CD4-positive, alpha-beta T cell (primary cell): ENCODE measurements around the gene FNDC7. TPM values are rescaled to one million over a fixed set of nuclear protein-coding genes. Genes with fewer than 3 reads are reported as not detected.

Source experiments
- ATAC-seq: fragments of 200-7000 bp; cut with Tn5 transposase; one replicate; pipeline ENCODE4 v1.10.0; 2022; ENCODE audit warnings: mild to moderate bottlenecking; ENCODE audit not compliant: poor library complexity
- CTCF ChIA-PET: fragments of 350-600 bp; sonication (Branson Sonifier 250); formaldehyde crosslinking; loops from one replicate; lab custom pipeline; 2021; ENCODE audit warnings: antibody characterized with exemption, inconsistent platforms; lab: Charles Lee
- POLR2A ChIA-PET: fragments of 350-600 bp; sonication (Branson Sonifier 250); formaldehyde crosslinking; loops from one replicate; lab custom pipeline; 2021; ENCODE audit warnings: antibody characterized with exemption, inconsistent platforms; lab: Charles Lee
- DNase-seq, 14 experiments: peaks; one replicate each; pipeline ENCODE4 v3.0.0-alpha.2; 2013 to 2020; ENCODE audit warnings: mixed read lengths in 2 of 14
- H3K27ac ChIP-seq, 2 donors: one replicate each; pipeline versions ENCODE4 v1.5.1 to v1.7.0; 2013; ENCODE audit warnings: low read length in 2 of 2, low read depth in 1 of 2, mild to moderate bottlenecking in 1 of 2
- H3K27me3 ChIP-seq, 2 experiments: 1 replicate in 1 of 2; 2 replicates in 1 of 2; pipeline versions ENCODE4 v1.6.1 to v1.7.0; 2013; ENCODE audit warnings: low read length in 2 of 2, control low read depth in 1 of 2, mild to moderate bottlenecking in 1 of 2, moderate library complexity in 1 of 2; ENCODE audit not compliant: insufficient read depth in 2 of 2, control insufficient read depth in 1 of 2
- H3K36me3 ChIP-seq: one replicate; pipeline ENCODE4 v1.6.1; 2013; ENCODE audit warnings: low read length, control low read depth; ENCODE audit not compliant: insufficient read depth
- H3K4me1 ChIP-seq: one replicate; pipeline ENCODE4 v1.6.1; 2013; ENCODE audit warnings: low read length, control low read depth; ENCODE audit not compliant: insufficient read depth
- H3K4me3 ChIP-seq: one replicate; pipeline ENCODE4 v1.5.1; 2013; ENCODE audit warnings: mild to moderate bottlenecking, low read length, moderate library complexity
- H3K9me3 ChIP-seq, 2 experiments: 1 replicate in 1 of 2; 2 replicates in 1 of 2; pipeline versions ENCODE4 v1.6.1 to v1.7.0; 2013; ENCODE audit warnings: low read length in 2 of 2, mild to moderate bottlenecking in 2 of 2, control low read depth in 1 of 2, moderate library complexity in 1 of 2; ENCODE audit not compliant: control insufficient read depth in 1 of 2, insufficient read depth in 1 of 2
- H3K27ac Mint-ChIP-seq: one replicate; pipeline ENCODE4 v1.8.0; 2020; ENCODE audit warnings: mixed read lengths
- H3K27me3 Mint-ChIP-seq: one replicate; pipeline ENCODE4 v1.8.0; 2021; ENCODE audit warnings: mixed read lengths
- H3K36me3 Mint-ChIP-seq: one replicate; pipeline ENCODE4 v1.8.0; 2021; ENCODE audit warnings: low read depth, mixed read lengths
- H3K4me1 Mint-ChIP-seq: one replicate; pipeline ENCODE4 v1.8.0; 2021; ENCODE audit warnings: low read depth, mixed read lengths
- H3K4me3 Mint-ChIP-seq: one replicate; pipeline ENCODE4 v1.8.0; 2020; ENCODE audit warnings: mild to moderate bottlenecking, mixed read lengths
- H3K9me3 Mint-ChIP-seq: one replicate; pipeline ENCODE4 v1.8.0; 2020; ENCODE audit warnings: mixed read lengths
- intact Hi-C, 2 experiments: fragments of 100-400 bp; cut with DNase I in 1 of 2; cut with micrococcal nuclease in 1 of 2; formaldehyde crosslinking; loops; one replicate each; pipeline versions ENCODE4 v1.15.1 to v1.9.0; 2023 to 2025; cut with DNase I, micrococcal nuclease
- total RNA-seq, 174 experiments: library from RNA in 2 of 174; stranded (reverse) in 2 of 174; gene quantifications; one replicate each; pipeline ENCODE4 v1.2.3 and lab custom pipeline; 2021 to 2026
- TF ChIP-seq, protein P1 (sequence below): fragments of 200-600 bp; IDR thresholded peaks from one replicate; pipeline ENCODE4 v1.8.0; 2022; ENCODE audit warnings: antibody characterized with exemption, mild to moderate bottlenecking

Gene FNDC7
- total RNA-seq, 2 experiments from 2014 or later = 0.19 to 0.42 TPM

DNA sequence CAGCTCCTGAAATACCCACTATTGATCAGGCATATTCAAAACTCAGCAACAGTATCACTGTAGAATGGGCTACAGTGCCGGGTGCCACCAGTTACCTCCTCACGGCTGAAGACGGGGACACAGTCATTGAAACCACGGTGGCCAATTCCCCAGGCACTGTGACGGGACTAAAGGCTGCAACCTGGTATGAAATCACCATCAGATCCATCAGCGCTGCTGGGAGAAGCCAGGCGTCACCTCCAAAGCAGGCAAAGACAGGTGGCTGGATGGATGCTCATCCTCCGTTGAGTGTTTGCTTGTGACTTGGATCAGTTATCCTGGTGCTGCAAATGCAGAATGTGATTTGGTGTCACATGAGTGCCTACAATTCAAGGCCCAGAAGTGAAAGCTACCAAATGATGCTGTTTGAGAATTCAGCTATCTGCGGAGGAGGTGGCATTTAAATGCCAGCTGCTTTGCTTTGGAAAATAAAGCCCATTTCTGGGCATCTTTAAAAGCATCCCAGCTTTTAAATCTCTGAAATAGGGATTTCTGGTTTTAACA, 5.1 kb downstream of the FNDC7 start:
- H3K4me1 Mint-ChIP-seq = no peaks in the 10 kb centered on the region
- H3K9me3 ChIP-seq = no peaks in the 10 kb centered on the region
- no peaks in the 10 kb centered on the region for H3K9me3 Mint-ChIP-seq
- TF ChIP-seq, protein P1, sequence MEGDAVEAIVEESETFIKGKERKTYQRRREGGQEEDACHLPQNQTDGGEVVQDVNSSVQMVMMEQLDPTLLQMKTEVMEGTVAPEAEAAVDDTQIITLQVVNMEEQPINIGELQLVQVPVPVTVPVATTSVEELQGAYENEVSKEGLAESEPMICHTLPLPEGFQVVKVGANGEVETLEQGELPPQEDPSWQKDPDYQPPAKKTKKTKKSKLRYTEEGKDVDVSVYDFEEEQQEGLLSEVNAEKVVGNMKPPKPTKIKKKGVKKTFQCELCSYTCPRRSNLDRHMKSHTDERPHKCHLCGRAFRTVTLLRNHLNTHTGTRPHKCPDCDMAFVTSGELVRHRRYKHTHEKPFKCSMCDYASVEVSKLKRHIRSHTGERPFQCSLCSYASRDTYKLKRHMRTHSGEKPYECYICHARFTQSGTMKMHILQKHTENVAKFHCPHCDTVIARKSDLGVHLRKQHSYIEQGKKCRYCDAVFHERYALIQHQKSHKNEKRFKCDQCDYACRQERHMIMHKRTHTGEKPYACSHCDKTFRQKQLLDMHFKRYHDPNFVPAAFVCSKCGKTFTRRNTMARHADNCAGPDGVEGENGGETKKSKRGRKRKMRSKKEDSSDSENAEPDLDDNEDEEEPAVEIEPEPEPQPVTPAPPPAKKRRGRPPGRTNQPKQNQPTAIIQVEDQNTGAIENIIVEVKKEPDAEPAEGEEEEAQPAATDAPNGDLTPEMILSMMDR = no peak
- no peaks in the 10 kb centered on the region for H3K36me3 Mint-ChIP-seq
- no peak for ATAC-seq
- ChIA-PET POLR2A (no interaction called here), CTCF (interaction anchor here (1.1 to 1.3 kb wide), 2 partner anchors 12 to 158 kb away, joined by 3 to 4 read pairs; partner anchors contain the start of gene EEIG2)
- no peak overlapping the region for H3K4me3 Mint-ChIP-seq
- no peaks in the 10 kb centered on the region for H3K36me3 ChIP-seq
- H3K27me3 ChIP-seq = no peaks in the 10 kb centered on the region
- H3K27me3 Mint-ChIP-seq = peaks cover 8% of the 10 kb centered on the region
- no peak for DNase-seq
- H3K27ac ChIP-seq = no peak overlapping the region
- intact Hi-C loops = no loop called here
- no peaks in the 10 kb centered on the region for H3K4me1 ChIP-seq
- no peak overlapping the region for H3K27ac Mint-ChIP-seq
- H3K4me3 ChIP-seq = no peak overlapping the region

DNA sequence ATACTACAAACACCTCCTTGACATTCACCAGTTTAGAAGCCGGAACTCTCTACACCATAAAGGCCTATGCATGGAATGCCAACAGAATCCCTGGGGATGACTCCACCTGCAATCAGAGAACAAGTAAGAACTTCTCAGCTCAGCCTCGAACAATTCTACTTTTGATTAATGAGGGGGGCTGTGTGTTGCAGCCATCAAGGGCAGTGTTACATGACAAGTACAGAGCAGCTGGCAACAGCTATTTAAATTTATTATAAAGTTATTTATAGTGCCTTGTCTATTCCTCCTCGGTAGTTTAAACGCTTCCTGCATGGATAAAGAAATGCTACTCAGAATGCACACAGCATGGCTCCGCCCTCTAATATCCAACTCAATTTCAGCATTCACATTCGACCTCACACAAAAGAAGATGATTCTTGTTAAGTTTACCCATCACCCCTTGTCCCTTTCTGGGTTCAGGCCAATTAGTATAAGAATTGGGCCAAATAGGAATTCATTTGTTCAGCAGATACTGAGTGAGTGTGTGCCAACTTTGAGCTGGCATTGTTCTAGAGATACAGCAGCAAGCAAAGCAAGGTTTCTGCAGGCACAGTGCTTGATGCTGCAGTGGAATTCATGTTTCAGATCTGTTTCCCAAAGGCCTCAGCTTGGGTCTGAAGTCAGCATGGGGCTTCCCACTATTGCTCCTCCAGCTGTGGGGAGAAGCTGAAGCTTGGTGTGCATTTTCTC, 6.4 kb downstream of the FNDC7 start:
- Histone ChIP-seq H3K27ac (no peak overlapping the region), H3K9me3 (no peaks in the 10 kb centered on the region), H3K4me1 (no peaks in the 10 kb centered on the region), H3K27me3 (no peaks in the 10 kb centered on the region), H3K36me3 (no peaks in the 10 kb centered on the region), H3K4me3 (no peak overlapping the region)
- H3K9me3 Mint-ChIP-seq = no peaks in the 10 kb centered on the region
- no peaks in the 10 kb centered on the region for H3K36me3 Mint-ChIP-seq
- CTCF ChIA-PET = interaction anchor here (0.6 to 0.7 kb wide), 2 partner anchors 90 to 193 kb away, joined by 3 read pairs; no protein-coding TSS in a partner anchor
- no peak overlapping the region for H3K4me3 Mint-ChIP-seq
- intact Hi-C loops = no loop called here
- no peak overlapping the region for H3K27ac Mint-ChIP-seq
- DNase-seq = no peak
- ATAC-seq = no peak
- no peaks in the 10 kb centered on the region for H3K4me1 Mint-ChIP-seq
- H3K27me3 Mint-ChIP-seq = peaks cover 8% of the 10 kb centered on the region
- TF ChIP-seq, protein P1 = no peak
- POLR2A ChIA-PET = interaction anchor here (1.3 kb wide), 2 partner anchors 14 to 27 kb away, joined by 3 to 4 read pairs; partner anchors contain the start of gene PRPF38B

DNA sequence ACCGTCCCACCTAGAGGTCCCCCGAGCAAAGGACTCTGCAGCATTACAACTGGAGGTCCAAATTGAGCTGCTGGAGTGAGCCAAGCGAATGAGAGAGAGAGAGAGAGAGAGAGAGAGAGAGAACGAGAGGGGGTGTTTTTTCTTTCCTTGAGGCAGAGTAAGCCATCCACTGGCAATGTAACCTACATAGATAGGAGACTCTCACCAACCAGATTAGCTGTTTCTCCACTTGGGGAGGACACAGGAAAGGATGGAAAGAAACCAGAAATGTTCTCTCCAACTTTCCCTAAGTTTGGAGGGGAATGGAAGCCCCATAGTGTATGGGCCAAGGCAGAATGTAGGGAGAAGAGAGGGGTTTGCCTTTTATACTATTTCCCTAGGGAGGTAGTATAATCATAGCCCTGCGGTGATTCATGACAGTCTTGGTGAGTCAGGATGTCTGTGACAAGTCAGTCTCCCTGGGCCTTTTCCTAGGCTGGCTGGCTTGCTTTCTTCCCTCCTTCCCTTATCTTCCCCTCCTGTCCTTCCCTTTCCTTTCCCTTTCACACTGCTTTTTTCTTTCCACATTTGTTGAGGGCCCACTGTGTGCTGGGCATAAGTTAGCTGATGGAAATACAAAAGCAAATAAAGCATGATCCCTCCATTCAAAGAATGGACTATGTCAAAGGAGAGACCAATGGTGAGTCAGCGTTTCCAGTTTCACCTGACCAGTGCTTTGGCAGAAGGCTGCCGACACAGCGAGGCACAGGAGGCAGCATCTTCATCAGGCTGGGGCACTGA, 7.1 kb downstream of the FNDC7 start:
- no peaks in the 10 kb centered on the region for H3K4me1 ChIP-seq
- H3K36me3 Mint-ChIP-seq = no peaks in the 10 kb centered on the region
- H3K4me3 Mint-ChIP-seq = no peak overlapping the region
- no peaks in the 10 kb centered on the region for H3K36me3 ChIP-seq
- H3K27ac ChIP-seq = no peak overlapping the region
- peaks cover 8% of the 10 kb centered on the region for H3K27me3 Mint-ChIP-seq
- CTCF ChIA-PET = interaction anchor here (0.7 kb wide), 1 partner anchor 90 kb away, joined by 3 read pairs; no protein-coding TSS in a partner anchor
- H3K4me1 Mint-ChIP-seq = no peaks in the 10 kb centered on the region
- DNase-seq (no peak), ATAC-seq (no peak)
- POLR2A ChIA-PET = interaction anchor here (1.3 kb wide), 2 partner anchors 15 to 27 kb away, joined by 3 to 4 read pairs; partner anchors contain the start of gene PRPF38B
- TF ChIP-seq, protein P1 = no peak
- no peak overlapping the region for H3K27ac Mint-ChIP-seq
- H3K27me3 ChIP-seq = no peaks in the 10 kb centered on the region
- intact Hi-C loops = no loop called here
- no peaks in the 10 kb centered on the region for H3K9me3 Mint-ChIP-seq
- no peak overlapping the region for H3K4me3 ChIP-seq
- no peaks in the 10 kb centered on the region for H3K9me3 ChIP-seq
